Mucosa of rectum (tissue), 2 donors: ENCODE measurements around the gene ERAL1.
"Not testable (repeated sequence)": the region's sequence is repeated elsewhere in the genome, so short reads cannot be mapped to it uniquely, and the experiment has no call there.

Experiments
- H3K27ac ChIP-seq, 2 donors: one replicate each; pipeline ENCODE4 v1.7.0; 2013; ENCODE audit warnings: inconsistent platforms in 2 of 2, low read depth in 2 of 2, low read length in 2 of 2
- H3K27me3 ChIP-seq, 2 donors: one replicate each; pipeline ENCODE4 v1.7.0; 2013; ENCODE audit warnings: low read length in 2 of 2; ENCODE audit not compliant: control insufficient read depth in 2 of 2, insufficient read depth in 2 of 2
- H3K36me3 ChIP-seq, 2 donors: one replicate each; pipeline ENCODE4 v1.7.0; 2013; ENCODE audit warnings: low read length in 2 of 2; ENCODE audit not compliant: control insufficient read depth in 2 of 2, insufficient read depth in 2 of 2
- H3K4me1 ChIP-seq, 2 donors: one replicate each; pipeline ENCODE4 v1.7.0; 2013; ENCODE audit warnings: low read length in 2 of 2, mild to moderate bottlenecking in 1 of 2; ENCODE audit not compliant: control insufficient read depth in 2 of 2, insufficient read depth in 2 of 2
- H3K4me3 ChIP-seq, 2 donors: one replicate each; pipeline ENCODE4 v1.7.0; 2013; ENCODE audit warnings: low read length in 2 of 2
- H3K9ac ChIP-seq, 2 donors: one replicate each; pipeline ENCODE4 v1.7.0; 2013; ENCODE audit warnings: low read length in 2 of 2, low read depth in 1 of 2, mild to moderate bottlenecking in 1 of 2
- H3K9me3 ChIP-seq, 2 donors: one replicate each; pipeline ENCODE4 v1.7.0; 2013; ENCODE audit warnings: low read length in 2 of 2; ENCODE audit not compliant: control insufficient read depth in 2 of 2
- donor health status: healthy.
- donor health status: Normal muscosa, but diverticular disease.

ERAL1 gene

DNA sequence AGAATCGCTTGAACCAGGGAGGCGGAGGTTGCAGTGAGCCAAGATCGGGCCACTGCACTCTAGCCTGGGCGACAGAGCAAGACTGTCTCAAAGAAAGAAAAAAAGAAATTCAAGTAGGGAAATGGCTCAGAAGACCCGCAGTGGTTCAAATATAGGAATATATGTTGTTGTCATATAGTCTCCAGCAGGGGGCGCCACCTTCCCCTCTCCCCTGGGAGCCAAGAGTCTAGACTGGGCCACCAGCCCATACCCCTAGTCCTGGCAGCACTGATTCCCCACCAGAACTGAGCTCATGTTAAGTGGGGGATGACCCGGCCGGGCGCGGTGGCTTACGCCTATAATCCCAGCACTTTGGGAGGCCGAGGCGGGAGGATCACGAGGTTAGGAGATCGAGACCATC, 6.1 kb upstream of the ERAL1 start:
- not testable (repeated sequence) for H3K4me3 ChIP-seq, H3K4me1 ChIP-seq, H3K9me3 ChIP-seq, H3K36me3 ChIP-seq, H3K9ac ChIP-seq, H3K27me3 ChIP-seq, H3K27ac ChIP-seq

DNA sequence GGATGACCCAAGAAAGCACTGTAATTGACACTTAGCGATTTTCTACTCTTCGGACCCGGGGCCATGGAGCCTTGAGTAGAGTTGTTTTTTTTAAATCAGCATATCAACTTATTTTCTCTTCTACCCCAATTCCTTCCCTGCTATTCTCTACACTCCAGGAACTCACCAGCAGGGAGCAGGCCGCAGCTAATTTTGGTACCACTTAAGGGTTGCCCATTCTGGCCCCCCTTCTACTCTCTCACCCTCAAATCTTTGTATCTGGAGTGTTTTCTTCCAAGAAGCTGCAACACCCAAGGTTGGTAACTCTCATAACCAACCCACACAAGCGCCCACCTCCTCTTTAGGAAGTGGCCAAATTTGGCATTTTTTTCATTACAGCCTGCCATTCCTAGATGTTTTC, 5.5 kb upstream of the ERAL1 start:
- peaks cover 2 to 3% of the 10 kb centered on the region in 2 donors for H3K4me1 ChIP-seq
- H3K36me3 ChIP-seq = no peaks in the 10 kb centered on the region
- no peak overlapping the region for H3K9ac ChIP-seq
- no peaks in the 10 kb centered on the region for H3K27me3 ChIP-seq
- no peaks in the 10 kb centered on the region for H3K9me3 ChIP-seq
- H3K4me3 ChIP-seq = no peak overlapping the region
- no peak overlapping the region for H3K27ac ChIP-seq

DNA sequence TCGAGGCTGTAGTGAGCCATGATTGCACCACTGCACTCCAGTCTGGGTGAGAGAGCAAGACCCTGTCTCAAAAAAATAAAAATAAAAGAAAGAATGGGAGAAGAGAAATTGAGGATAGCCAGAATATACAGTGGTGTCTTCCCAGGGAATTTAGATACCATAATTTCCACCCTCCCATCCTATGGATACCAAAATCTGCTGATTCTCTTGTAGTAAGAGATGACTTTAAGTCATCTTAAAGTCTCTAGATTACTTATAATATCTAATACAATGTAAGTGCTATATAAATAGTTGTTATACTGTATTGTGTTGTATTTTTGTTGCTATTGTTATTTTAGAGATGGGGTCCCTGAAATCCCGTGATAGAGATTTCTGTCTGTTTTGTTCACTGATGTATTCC, 1.5 kb upstream of the ERAL1 start:
- no peak overlapping the region for H3K9ac ChIP-seq
- H3K27me3 ChIP-seq = no peaks in the 10 kb centered on the region
- H3K36me3 ChIP-seq = peaks cover 10 to 12% of the 10 kb centered on the region in 2 donors
- H3K4me3 ChIP-seq = no peak overlapping the region
- no peak overlapping the region for H3K27ac ChIP-seq
- H3K4me1 ChIP-seq = peaks cover 9 to 10% of the 10 kb centered on the region in 2 donors
- H3K9me3 ChIP-seq = no peaks in the 10 kb centered on the region

DNA sequence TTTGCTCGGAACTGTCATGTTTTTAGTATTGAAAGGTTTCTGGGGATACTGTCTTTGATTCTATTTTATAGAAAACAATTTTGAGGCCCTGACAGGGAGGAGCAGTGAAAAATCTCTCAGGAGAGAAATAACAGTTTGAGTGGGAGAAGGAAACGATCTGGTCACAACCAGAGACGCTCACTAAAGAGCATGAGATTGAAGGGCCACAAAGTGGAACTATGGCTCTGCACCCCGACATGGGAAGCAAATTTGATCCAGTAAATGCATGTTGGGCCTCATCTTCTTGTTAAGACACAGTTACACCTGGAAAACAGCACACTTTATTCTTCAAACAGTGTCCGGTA, 492 bp downstream of the ERAL1 start:
- no peaks in the 10 kb centered on the region for H3K9me3 ChIP-seq
- H3K4me3 ChIP-seq = peak overlapping the region; percentile 94 to 96
- H3K27me3 ChIP-seq = no peaks in the 10 kb centered on the region
- H3K4me1 ChIP-seq = peaks cover 9 to 10% of the 10 kb centered on the region in 2 donors
- peak overlapping the region; percentile 66 to 93 for H3K9ac ChIP-seq
- H3K27ac ChIP-seq = peak overlapping the region; percentile 52 to 63
- peaks cover 21 to 23% of the 10 kb centered on the region in 2 donors for H3K36me3 ChIP-seq

DNA sequence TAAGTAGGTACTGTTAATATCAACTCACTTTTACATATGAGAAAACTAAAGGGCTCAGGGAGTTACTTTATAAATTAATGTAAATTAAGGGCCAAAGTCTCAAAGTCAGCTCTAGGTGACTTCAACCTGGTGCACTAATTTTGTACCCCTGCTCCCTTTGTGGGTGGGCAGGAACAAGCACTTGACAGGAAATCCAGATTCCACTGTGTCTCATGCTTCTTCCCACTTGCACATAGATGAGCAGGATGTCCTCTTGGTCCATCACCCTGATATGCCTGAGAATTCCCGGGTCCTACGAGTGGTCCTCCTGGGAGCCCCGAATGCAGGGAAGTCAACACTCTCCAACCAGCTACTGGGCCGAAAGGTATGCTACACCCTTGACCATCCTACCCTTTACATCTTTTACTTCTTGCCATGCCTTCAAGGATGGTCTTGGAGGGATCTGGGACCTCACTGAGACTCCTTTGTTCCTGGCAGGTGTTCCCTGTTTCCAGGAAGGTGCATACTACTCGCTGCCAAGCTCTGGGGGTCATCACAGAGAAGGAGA, 1.3 kb downstream of the ERAL1 start:
- Histone ChIP-seq H3K4me3 (no peak overlapping the region), H3K9me3 (no peaks in the 10 kb centered on the region), H3K9ac (no peak overlapping the region), H3K4me1 (peaks cover 9 to 10% of the 10 kb centered on the region in 2 donors), H3K27ac (no peak overlapping the region), H3K36me3 (peaks cover 25 to 28% of the 10 kb centered on the region in 2 donors), H3K27me3 (no peaks in the 10 kb centered on the region)

DNA sequence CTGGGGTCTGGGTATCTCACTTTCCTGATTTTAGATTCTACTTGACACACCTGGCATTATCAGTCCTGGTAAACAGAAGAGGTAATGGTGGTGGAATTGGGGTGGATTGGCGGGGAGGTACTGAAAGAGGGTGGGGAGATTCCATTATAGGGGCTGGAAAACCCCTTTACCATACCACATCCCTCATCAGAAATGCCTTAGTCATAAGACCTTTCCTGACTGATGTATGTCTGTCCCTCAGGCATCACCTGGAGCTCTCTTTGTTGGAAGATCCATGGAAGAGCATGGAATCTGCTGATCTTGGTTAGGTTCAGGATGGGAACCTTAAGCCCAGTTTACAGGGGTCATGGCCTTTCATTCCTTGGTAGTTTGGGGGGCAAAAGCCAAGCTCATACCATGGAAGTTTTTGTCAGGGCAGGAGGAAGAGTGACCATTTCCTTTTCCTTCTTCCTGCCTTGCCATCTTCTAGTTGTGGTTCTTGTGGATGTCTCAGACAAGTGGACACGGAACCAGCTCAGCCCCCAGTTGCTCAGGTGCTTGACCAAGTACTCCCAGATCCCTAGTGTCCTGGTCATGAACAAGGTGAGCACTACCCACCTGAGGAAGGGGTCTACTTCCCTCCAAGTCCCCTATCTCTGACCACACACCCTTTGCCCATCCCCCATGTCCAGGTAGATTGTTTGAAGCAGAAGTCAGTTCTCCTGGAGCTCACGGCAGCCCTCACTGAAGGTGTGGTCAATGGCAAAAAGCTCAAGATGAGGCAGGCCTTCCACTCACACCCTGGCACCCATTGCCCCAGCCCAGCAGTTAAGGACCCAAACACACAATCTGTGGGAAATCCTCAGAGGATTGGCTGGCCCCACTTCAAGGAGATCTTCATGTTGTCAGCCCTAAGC, 3.3 kb downstream of the ERAL1 start:
- Histone ChIP-seq H3K27ac (no peak overlapping the region), H3K9ac (no peak overlapping the region), H3K4me3 (no peak overlapping the region), H3K27me3 (no peaks in the 10 kb centered on the region), H3K4me1 (peaks cover 9 to 16% of the 10 kb centered on the region in 2 donors), H3K9me3 (no peaks in the 10 kb centered on the region), H3K36me3 (peaks cover 25 to 28% of the 10 kb centered on the region in 2 donors)

DNA sequence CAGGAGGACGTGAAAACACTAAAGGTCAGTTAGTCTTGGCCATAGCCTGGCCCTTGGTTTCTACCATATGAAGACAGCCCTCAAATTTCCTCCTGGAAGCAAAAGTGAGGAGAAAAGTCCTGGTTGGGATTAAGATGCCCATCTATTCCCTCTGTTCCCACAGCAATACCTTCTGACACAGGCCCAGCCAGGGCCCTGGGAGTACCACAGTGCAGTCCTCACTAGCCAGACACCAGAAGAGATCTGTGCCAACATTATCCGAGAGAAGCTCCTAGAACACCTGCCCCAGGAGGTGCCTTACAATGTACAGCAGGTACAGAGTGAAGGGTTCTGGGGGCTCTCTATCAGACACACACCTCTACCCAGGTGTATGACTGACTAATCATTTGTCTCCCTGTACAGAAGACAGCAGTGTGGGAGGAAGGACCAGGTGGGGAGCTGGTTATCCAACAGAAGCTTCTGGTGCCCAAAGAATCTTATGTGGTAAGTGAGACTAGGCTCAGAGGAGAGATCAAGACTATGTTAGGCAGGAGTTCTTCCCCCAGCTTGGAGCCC, 4.1 kb downstream of the ERAL1 start:
- peaks cover 25 to 28% of the 10 kb centered on the region in 2 donors for H3K36me3 ChIP-seq
- peaks cover 9 to 16% of the 10 kb centered on the region in 2 donors for H3K4me1 ChIP-seq
- no peaks in the 10 kb centered on the region for H3K27me3 ChIP-seq
- no peak overlapping the region for H3K9ac ChIP-seq
- H3K9me3 ChIP-seq = no peaks in the 10 kb centered on the region
- H3K4me3 ChIP-seq = no peak overlapping the region
- H3K27ac ChIP-seq = no peak overlapping the region

DNA sequence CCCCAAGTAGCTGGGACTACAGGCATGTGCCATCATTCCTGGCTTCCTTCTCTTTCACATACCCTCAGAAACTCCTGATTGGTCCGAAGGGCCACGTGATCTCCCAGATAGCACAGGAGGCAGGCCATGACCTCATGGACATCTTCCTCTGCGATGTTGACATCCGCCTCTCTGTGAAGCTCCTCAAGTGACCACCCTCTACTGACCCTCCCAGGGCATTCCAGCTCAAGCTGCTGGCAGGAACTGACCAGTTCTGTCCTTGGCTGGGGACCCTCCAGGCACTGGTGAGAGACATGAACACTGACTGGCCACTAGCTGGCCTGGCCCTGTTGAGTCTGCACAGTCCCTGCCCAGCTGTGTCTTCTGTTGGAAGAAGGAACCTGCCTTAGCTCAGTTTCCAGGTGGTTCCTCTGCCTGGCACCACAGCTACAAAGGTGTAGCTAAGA, 5.6 kb downstream of the ERAL1 start:
- Histone ChIP-seq H3K9me3 (no peaks in the 10 kb centered on the region), H3K4me3 (no peak overlapping the region), H3K27ac (no peak overlapping the region), H3K9ac (no peak overlapping the region), H3K4me1 (peaks cover 7 to 18% of the 10 kb centered on the region in 2 donors), H3K27me3 (no peaks in the 10 kb centered on the region), H3K36me3 (peaks cover 25 to 28% of the 10 kb centered on the region in 2 donors)

DNA sequence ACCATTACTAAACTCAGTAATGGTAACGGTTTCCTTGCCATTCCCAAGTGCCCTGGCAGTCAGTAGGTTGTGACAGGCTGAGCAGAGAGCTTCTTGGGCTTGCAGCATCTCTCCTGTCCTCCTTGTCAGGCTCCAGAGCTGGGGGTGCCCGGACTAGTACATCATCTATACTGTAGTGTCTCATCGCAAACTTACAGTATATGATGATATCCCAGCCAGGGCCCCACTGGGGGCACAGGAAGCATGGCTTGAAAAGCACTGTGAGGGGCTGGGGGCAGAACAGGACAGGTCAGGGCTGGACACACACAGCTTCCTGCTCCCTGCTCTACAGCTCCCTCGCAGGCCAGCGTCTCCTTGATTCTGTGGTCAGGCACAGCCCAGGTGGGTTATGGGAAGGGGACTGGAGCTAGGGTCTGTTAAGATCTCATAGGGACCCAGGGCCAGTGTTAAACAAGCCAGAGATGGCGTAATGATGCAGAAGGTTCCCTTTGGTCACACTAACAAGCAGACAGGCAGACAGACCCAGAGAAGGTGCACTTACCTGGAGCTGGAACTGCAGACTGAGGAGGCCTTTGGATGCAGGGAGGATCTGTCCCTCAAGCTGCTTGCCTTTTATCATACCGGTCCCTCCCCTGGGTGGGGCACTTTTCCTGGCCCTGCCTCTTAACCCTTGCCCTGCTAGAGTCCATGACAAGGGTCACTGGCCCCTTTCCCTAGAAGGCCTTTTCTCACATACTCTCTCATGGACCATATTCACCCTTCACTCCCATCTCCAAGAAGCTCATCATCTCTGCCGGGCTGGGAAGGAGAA, 6.8 kb downstream of the ERAL1 start:
- H3K4me1 ChIP-seq = peaks cover 9 to 21% of the 10 kb centered on the region in 2 donors
- no peaks in the 10 kb centered on the region for H3K9me3 ChIP-seq
- no peak overlapping the region for H3K27ac ChIP-seq
- H3K4me3 ChIP-seq = peak overlapping the region; percentile 42 to 46
- H3K36me3 ChIP-seq = peaks cover 20 to 23% of the 10 kb centered on the region in 2 donors
- H3K9ac ChIP-seq = no peak overlapping the region
- no peaks in the 10 kb centered on the region for H3K27me3 ChIP-seq
